ENCODE results near the gene DNAJB1. TPM values are rescaled to one million over a fixed set of nuclear protein-coding genes. Genes with fewer than 3 reads are reported as not detected.

Gene DNAJB1
- total RNA-seq, 4 donors from 2014 or later = 67.5 to 669 (median 116) TPM

DNA sequence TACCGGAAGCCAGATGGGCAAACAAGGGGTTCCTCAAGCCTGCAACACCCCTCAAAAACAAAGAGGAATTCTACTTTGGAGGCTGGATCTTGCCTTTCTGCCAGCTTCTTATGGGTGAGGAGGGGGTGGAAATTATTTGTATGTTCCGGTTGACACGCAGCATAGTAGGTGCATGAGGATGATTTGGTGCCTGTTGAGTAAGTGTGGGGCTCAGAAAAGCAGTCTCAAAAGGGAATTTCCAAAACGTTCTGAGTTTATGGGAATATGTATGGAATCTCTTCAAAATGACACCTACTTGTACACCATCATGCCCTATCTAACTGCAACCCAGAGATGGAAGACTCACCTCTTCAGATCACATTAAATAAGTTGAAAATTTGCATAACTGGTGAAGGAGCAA lies 8.2 kb upstream of the DNAJB1 start:
- DNase-seq (ENCODE audit: low spot score) (no peak), ATAC-seq (ENCODE audit: low FRiP score) (no peak)
- TF ChIP-seq, protein P1, sequence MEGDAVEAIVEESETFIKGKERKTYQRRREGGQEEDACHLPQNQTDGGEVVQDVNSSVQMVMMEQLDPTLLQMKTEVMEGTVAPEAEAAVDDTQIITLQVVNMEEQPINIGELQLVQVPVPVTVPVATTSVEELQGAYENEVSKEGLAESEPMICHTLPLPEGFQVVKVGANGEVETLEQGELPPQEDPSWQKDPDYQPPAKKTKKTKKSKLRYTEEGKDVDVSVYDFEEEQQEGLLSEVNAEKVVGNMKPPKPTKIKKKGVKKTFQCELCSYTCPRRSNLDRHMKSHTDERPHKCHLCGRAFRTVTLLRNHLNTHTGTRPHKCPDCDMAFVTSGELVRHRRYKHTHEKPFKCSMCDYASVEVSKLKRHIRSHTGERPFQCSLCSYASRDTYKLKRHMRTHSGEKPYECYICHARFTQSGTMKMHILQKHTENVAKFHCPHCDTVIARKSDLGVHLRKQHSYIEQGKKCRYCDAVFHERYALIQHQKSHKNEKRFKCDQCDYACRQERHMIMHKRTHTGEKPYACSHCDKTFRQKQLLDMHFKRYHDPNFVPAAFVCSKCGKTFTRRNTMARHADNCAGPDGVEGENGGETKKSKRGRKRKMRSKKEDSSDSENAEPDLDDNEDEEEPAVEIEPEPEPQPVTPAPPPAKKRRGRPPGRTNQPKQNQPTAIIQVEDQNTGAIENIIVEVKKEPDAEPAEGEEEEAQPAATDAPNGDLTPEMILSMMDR (IDR thresholded peaks at IDR 0.05) = no peak

DNA sequence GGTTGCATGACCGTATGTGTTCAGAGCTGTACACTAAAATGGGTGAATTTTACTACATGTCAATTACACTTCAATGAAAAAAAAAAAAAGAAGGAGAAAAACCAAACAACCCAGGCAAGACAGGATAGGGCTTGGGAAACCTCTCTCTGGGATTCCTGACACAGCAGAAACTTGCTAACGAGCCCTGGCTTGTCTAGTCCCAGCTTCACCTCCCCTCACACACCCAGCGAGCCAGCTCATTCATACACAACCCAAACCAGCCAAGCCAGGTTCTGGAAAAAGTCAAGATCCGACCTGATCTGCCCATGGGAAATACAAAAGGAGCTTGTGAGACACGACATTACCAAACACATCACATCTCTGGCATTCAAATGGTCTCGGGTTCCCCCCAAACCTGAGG lies 7.5 kb upstream of the DNAJB1 start:
- TF ChIP-seq, protein P1 (IDR thresholded peaks at IDR 0.05) = no peak
- no peak for DNase-seq (ENCODE audit: low spot score)
- ATAC-seq (ENCODE audit: low FRiP score) = no peak

DNA sequence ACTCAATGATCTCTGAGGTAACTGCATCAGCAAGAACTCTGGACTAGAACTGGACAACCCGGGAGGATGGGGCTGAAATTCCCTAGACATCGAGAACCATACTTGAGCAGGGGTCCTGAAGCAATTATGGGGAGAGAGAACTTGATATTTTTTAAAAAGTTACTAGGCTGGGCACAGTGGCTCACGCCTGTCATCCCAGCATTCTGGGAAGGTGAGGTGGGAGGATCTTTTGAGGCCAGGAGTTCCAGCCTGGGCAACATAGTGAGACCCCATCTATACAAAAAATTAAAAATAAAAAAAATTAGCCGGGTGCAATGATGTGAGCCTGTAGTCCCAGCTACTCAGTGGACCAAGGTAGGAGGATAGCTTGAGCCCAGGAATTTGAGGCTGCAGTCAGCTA lies 2.3 kb upstream of the DNAJB1 start:
- ATAC-seq (ENCODE audit: low FRiP score) (no peak), DNase-seq (ENCODE audit: low spot score) (no peak)
- TF ChIP-seq, protein P1 (IDR thresholded peaks at IDR 0.05) = no peak

DNA sequence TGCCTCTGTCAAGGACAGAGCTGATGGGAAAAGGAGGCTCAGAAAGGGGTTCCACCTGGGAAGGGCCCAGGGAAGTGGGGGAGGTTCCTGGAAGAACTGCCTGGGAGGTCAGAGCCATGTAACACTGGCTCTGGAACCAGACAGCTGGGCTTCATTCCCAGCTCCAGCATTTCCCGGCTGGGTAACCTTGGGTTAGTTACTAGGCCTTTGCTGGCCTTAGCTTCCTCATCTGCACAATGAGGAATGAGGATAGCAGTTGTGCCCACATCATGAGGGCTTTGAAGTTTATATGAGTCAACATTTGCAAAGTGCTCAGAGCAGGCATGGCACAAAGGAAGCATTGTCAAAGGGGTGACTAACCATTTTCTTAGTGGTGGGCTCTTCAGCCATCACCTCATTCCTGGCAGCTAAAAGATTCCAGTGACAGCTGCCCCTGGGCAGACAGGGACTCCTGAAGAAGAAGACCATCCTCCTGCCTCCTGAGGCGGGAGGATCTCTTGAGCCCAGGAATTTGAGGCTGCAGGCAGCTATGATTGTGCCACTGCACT lies 1.7 kb upstream of the DNAJB1 start:
- ATAC-seq (ENCODE audit: low FRiP score) (no peak), DNase-seq (ENCODE audit: low spot score) (no peak)
- TF ChIP-seq, protein P1 (IDR thresholded peaks at IDR 0.05) = no peak

DNA sequence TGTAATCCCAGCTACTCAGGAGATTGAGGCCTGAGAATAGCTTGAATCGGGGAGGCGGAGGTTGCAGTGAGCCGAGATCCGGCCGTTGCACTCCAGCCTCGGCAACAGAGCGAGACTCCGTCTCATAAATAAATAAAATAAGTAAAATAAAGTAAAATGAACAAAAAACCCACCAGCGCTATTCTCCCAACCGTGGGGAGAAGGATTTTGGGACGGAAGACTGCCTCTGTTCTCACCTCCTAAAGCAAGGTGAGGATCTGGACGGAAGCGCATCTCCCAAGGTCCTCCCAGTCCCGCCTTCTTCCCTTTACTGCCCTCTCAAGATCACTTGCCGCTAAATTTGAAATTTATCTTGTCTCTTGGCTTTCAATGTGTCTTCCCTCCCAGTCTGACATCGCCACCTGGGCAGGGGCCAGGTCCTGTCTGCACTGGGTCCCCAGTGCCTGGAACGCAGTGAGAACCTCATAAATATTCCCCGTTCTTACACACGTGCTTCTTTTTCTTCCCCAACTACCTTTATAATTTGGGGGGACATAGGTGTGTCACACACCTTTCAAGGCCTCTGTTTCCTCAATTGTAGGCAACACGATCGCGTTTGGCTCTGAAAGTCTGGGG lies 1.2 kb upstream of the DNAJB1 start:
- TF ChIP-seq, protein P1 (IDR thresholded peaks at IDR 0.05) = no peak

DNA sequence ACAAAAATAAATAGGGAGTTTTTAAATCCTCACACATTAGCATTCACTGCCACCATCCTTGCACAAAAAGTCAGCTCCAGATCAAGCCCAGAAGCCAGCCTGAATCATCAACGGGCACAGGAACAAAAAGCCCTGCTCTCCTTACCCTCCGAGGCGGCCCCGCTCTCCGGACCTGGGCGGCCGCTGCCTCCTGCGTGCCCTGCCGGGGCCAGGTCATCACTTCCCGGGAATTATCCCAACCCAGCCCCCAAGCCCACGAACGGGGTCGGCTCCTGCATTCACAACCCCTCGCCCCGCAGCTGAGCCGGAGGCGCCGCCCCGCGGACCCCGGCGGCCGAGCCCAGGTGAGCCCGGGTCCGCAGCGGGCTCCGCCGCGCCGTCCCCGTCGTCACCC lies 754 bp downstream of the DNAJB1 start:
- no peak for DNase-seq (ENCODE audit: low spot score)
- ATAC-seq (ENCODE audit: low FRiP score) = no peak
- TF ChIP-seq, protein P1 (IDR thresholded peaks at IDR 0.05) = no peak

More for the DNA sequence above, 1.2 kb upstream of the DNAJB1 start:
- ATAC-seq (ENCODE audit: low FRiP score) (no peak), DNase-seq (ENCODE audit: low spot score) (no peak)

DNA sequence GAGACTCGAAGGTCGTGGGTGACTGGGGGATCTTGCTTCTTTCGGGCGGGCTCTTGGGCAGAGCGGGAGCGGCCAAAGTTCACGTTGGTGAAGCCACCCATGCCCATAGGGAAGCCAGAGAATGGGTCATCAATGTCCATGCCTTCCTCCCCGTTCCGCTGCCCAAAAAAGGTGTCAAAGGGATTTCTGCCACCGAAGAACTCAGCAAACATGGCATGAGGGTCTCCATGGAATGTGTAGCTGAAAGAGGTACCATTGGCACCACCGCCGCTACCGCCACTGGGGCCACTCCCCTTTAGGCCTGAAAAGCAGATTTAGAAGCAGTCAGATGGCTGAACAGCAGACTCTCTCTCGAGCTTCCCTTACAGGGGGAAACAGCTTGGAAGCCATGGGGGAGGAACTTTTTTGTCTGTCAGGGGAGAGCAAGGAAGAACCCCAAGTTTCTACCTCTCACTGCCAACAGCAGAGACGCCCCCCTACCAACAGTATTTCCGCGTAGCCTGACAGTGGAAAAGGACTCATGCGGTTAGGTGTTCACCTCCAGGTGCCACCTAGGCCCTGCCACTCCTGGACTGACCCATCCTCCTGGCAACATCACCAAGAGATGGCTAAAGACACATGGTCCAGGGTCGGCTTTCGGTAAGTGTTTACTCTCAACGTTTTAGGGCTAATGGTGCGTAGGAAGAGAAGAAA lies 1.3 kb downstream of the DNAJB1 start:
- TF ChIP-seq, protein P1 (IDR thresholded peaks at IDR 0.05) = no peak
- no peak for ATAC-seq (ENCODE audit: low FRiP score)

More for the DNA sequence above, 1.3 kb downstream of the DNAJB1 start:
- no peak for DNase-seq (ENCODE audit: low spot score)

All from omental fat pad (tissue), 4 donors.